Trophoblast cell (in vitro differentiated cells and primary cell): ENCODE data around the gene COL9A1.

Source experiments
- DNase-seq, 2 donors: peaks; one replicate each; pipeline ENCODE4 v3.0.0-alpha.2; 2016
- H2AFZ ChIP-seq: 2 replicates; pipeline ENCODE4 v1.6.1; 2013; ENCODE audit warnings: low read length, moderate library complexity, mild to moderate bottlenecking; ENCODE audit not compliant: insufficient read depth, poor library complexity
- H2AK5ac ChIP-seq: 2 replicates; pipeline ENCODE4 v1.6.1; 2013; ENCODE audit warnings: mild to moderate bottlenecking, low read length
- H2BK120ac ChIP-seq: 2 replicates; pipeline ENCODE4 v1.6.1; 2013; ENCODE audit warnings: low read length, mild to moderate bottlenecking, moderate library complexity; ENCODE audit not compliant: insufficient read depth, poor library complexity
- H2BK12ac ChIP-seq: 2 replicates; pipeline ENCODE4 v1.6.1; 2013; ENCODE audit warnings: mild to moderate bottlenecking, low read length, moderate library complexity
- H2BK5ac ChIP-seq: 2 replicates; pipeline ENCODE4 v1.6.1; 2013; ENCODE audit warnings: low read length, low read depth, moderate library complexity, mild to moderate bottlenecking; ENCODE audit not compliant: poor library complexity
- H3K14ac ChIP-seq: 2 replicates; pipeline ENCODE4 v1.6.1; 2013; ENCODE audit warnings: mild to moderate bottlenecking, low read length
- H3K18ac ChIP-seq: 2 replicates; pipeline ENCODE4 v1.6.1; 2013; ENCODE audit warnings: mild to moderate bottlenecking, low read length
- H3K23ac ChIP-seq: 2 replicates; pipeline ENCODE4 v1.6.1; 2013; ENCODE audit warnings: low read length
- H3K27ac ChIP-seq: 2 replicates; pipeline ENCODE4 v1.5.1; 2013; ENCODE audit warnings: low read depth, mild to moderate bottlenecking, inconsistent platforms, low read length, moderate library complexity
- H3K27me3 ChIP-seq: 2 replicates; pipeline ENCODE4 v1.6.1; 2013; ENCODE audit warnings: inconsistent platforms, mild to moderate bottlenecking, low read length, moderate library complexity; ENCODE audit not compliant: insufficient read depth
- H3K36me3 ChIP-seq, 2 experiments: 1 replicate in 1 of 2; 2 replicates in 1 of 2; pipeline ENCODE4 v1.6.1; 2013; ENCODE audit warnings: low read length in 2 of 2, mild to moderate bottlenecking in 2 of 2, moderate library complexity in 1 of 2; ENCODE audit not compliant: insufficient read depth in 2 of 2, control insufficient read depth in 1 of 2
- H3K4ac ChIP-seq: 2 replicates; pipeline ENCODE4 v1.6.1; 2013; ENCODE audit warnings: low read depth, mild to moderate bottlenecking, low read length, moderate library complexity
- H3K4me1 ChIP-seq, 2 experiments: 1 replicate in 1 of 2; 2 replicates in 1 of 2; pipeline ENCODE4 v1.6.1; 2013; ENCODE audit warnings: low read length in 2 of 2, mild to moderate bottlenecking in 2 of 2, moderate library complexity in 1 of 2; ENCODE audit not compliant: insufficient read depth in 2 of 2, control insufficient read depth in 1 of 2
- H3K4me2 ChIP-seq: 2 replicates; pipeline ENCODE4 v1.6.1; 2013; ENCODE audit warnings: inconsistent platforms, mild to moderate bottlenecking, low read length, moderate library complexity
- H3K4me3 ChIP-seq: 2 replicates; pipeline ENCODE4 v1.5.1; 2013; ENCODE audit warnings: mild to moderate bottlenecking, low read depth, low read length, inconsistent platforms
- H3K79me1 ChIP-seq: one replicate; pipeline ENCODE4 v1.6.1; 2013; ENCODE audit warnings: low read length
- H3K79me2 ChIP-seq: 2 replicates; pipeline ENCODE4 v1.6.1; 2013; ENCODE audit warnings: low read length, mild to moderate bottlenecking; ENCODE audit not compliant: control insufficient read depth, insufficient read depth, poor library complexity
- H3K9ac ChIP-seq: 2 replicates; pipeline ENCODE4 v1.6.1; 2013; ENCODE audit warnings: mild to moderate bottlenecking, low read length
- H3K9me3 ChIP-seq: 2 replicates; pipeline ENCODE4 v1.6.1; 2013; ENCODE audit warnings: low read depth, mild to moderate bottlenecking, control low read depth, inconsistent platforms, low read length; ENCODE audit not compliant: insufficient read depth
- H4K12ac ChIP-seq: 2 replicates; pipeline ENCODE4 v1.6.1; 2013; ENCODE audit warnings: low read depth, mild to moderate bottlenecking, low read length, moderate library complexity
- H4K8ac ChIP-seq: 2 replicates; pipeline ENCODE4 v1.6.1; 2013; ENCODE audit warnings: low read depth, mild to moderate bottlenecking, low read length, moderate library complexity
- H4K91ac ChIP-seq: one replicate; pipeline ENCODE4 v1.6.1; 2013; ENCODE audit warnings: low read depth, mild to moderate bottlenecking, low read length, moderate library complexity
- WGBS: extraction: QIAGEN DNeasy Blood & Tissue Kit; methylation state at CpG from one replicate; pipeline ENCODE4 v1.1.7; 2013; ENCODE audit warnings: missing lambda C conversion rate; ENCODE audit not compliant: insufficient read length, insufficient coverage; ENCODE audit errors: extremely low coverage; 5-methylcytosine and 5-hydroxymethylcytosine counted together

Gene COL9A1

DNA sequence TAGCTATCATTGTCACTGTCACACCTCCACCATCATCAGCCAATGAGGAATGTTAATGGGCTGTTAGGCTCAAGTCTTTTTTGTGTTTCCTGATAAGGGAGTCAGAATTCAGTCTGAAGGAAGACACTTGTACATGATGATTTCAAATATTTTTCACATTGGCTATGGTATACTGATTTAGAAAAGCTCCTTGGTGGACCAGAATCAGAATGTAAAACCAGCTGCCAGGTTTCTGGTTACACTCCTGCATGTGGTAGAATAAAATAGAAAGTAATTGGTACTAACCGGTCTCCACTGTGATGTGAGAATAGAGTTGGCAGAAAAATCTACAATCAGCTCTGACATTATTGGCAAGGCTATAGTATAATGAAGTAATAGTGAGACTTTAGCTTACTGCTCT lies 10.7 kb downstream of the COL9A1 start:
- Histone ChIP-seq H3K36me3 (no peaks in the 10 kb centered on the region), H3K27ac (no peak overlapping the region), H4K91ac (no peak overlapping the region), H2AFZ (no peak overlapping the region), H3K27me3 (no peaks in the 10 kb centered on the region), H2BK5ac (no peak overlapping the region), H2BK120ac (no peak overlapping the region), H3K4me2 (no peak overlapping the region), H3K18ac (no peak overlapping the region), H3K79me2 (no peaks in the 10 kb centered on the region), H3K9me3 (no peaks in the 10 kb centered on the region), H3K9ac (no peak overlapping the region), H3K23ac (no peak overlapping the region), H4K12ac (no peak overlapping the region), H2AK5ac (no peak overlapping the region), H3K14ac (no peak overlapping the region), H3K4ac (no peak overlapping the region), H3K4me3 (no peak overlapping the region), H3K79me1 (no peaks in the 10 kb centered on the region), H3K4me1 (no peaks in the 10 kb centered on the region), H2BK12ac (no peak overlapping the region), H4K8ac (no peak overlapping the region)
- DNase-seq: no peak
- no CpG with 5 or more reads among the region's 1 CpG for WGBS

DNA sequence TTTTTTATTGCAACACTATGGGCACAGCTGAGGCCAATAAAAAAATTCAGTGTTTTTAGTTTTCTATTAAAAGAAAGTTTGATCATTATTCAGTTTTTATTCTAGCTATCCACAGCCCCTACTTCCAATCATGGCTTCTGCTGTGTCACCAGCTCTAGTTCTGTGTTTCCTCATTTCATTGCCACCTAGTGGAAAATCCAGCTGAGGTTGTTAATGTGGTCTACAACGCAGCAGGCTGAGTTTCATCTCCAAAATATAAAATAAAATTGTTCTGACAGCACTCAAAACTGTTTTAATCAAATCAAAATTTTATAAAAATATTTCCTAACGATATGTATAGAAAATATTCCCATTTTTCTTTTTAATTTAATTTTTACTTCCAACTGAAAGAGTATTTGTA lies 13.6 kb downstream of the COL9A1 start:
- Histone ChIP-seq H2BK5ac (no peak overlapping the region), H3K4me1 (no peaks in the 10 kb centered on the region), H3K27ac (no peak overlapping the region), H3K4me3 (no peak overlapping the region), H3K79me1 (no peaks in the 10 kb centered on the region), H4K12ac (no peak overlapping the region), H3K18ac (no peak overlapping the region), H4K91ac (no peak overlapping the region), H3K23ac (no peak overlapping the region), H2AK5ac (no peak overlapping the region), H2BK12ac (no peak overlapping the region), H2BK120ac (no peak overlapping the region), H3K27me3 (no peaks in the 10 kb centered on the region), H2AFZ (no peak overlapping the region), H3K36me3 (no peaks in the 10 kb centered on the region), H3K4me2 (no peak overlapping the region), H4K8ac (no peak overlapping the region), H3K14ac (no peak overlapping the region), H3K4ac (no peak overlapping the region), H3K9me3 (no peaks in the 10 kb centered on the region), H3K9ac (no peak overlapping the region), H3K79me2 (no peaks in the 10 kb centered on the region)
- no peak for DNase-seq
- no CpG with 5 or more reads among the region's 2 CpGs for WGBS

DNA sequence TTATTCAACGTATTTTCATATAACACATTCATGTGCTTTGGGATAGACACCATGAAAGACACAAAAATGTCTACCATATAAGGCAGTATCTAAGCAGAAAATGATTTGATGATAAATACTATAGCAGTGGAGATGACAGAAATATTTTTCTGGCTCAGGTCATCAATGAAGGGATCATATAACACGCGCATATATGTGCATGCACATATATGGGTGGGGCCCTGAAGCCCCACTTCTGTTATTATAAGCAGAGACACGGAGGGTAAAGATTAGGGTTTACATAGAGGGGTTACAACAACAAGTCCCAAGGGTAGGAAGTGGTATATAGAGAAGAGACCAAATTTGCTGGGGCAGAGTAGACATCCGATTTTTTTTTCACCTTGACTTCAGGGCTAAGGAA lies 16.0 kb downstream of the COL9A1 start:
- no peak overlapping the region for H3K14ac ChIP-seq
- H2AK5ac ChIP-seq: no peak overlapping the region
- H2AFZ ChIP-seq: no peak overlapping the region
- H3K4me3 ChIP-seq: no peak overlapping the region
- no peak overlapping the region for H2BK5ac ChIP-seq
- H3K27me3 ChIP-seq: peaks cover 20% of the 10 kb centered on the region
- no peak overlapping the region for H3K23ac ChIP-seq
- no peak overlapping the region for H4K8ac ChIP-seq
- no CpG with 5 or more reads among the region's 5 CpGs for WGBS
- H3K18ac ChIP-seq: no peak overlapping the region
- no peak overlapping the region for H2BK12ac ChIP-seq
- H3K79me1 ChIP-seq: no peaks in the 10 kb centered on the region
- H3K4me1 ChIP-seq: peaks cover 7 to 9% of the 10 kb centered on the region in 2 experiments
- H4K91ac ChIP-seq: no peak overlapping the region
- DNase-seq: no peak
- no peak overlapping the region for H3K9ac ChIP-seq
- no peaks in the 10 kb centered on the region for H3K79me2 ChIP-seq
- H3K4ac ChIP-seq: no peak overlapping the region
- H3K4me2 ChIP-seq: no peak overlapping the region
- H3K27ac ChIP-seq: no peak overlapping the region
- H4K12ac ChIP-seq: no peak overlapping the region
- no peaks in the 10 kb centered on the region for H3K36me3 ChIP-seq
- no peak overlapping the region for H2BK120ac ChIP-seq
- peaks cover 2% of the 10 kb centered on the region for H3K9me3 ChIP-seq

DNA sequence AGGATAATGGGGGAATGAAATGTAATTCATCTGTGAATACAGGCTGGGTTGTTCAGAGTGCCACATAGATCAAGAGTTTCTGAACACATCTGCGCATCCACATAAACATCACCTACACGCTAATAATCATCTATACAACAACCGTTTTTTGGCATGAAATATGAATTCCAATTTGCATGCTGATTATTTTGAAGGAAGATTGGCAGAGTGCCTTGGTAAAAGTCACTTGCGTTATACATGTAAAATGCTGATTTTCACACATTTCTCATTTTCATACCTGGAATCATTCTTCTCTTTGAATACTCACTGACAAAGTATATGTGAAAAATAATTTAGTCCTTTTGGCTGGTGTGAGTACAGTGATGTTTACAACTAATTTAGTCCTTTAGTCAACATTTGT lies 17.7 kb downstream of the COL9A1 start:
- Histone ChIP-seq H2AK5ac (no peak overlapping the region), H4K12ac (no peak overlapping the region), H3K27me3 (peaks cover 28% of the 10 kb centered on the region), H2AFZ (no peak overlapping the region), H3K23ac (no peak overlapping the region), H3K18ac (no peak overlapping the region), H2BK5ac (no peak overlapping the region), H3K4me1 (peaks cover 7 to 9% of the 10 kb centered on the region in 2 experiments), H3K79me1 (no peaks in the 10 kb centered on the region), H3K14ac (no peak overlapping the region), H2BK120ac (no peak overlapping the region), H3K4ac (no peak overlapping the region), H3K4me2 (no peak overlapping the region), H4K8ac (no peak overlapping the region), H2BK12ac (no peak overlapping the region), H3K36me3 (no peaks in the 10 kb centered on the region), H3K4me3 (no peak overlapping the region), H3K9me3 (peaks cover 4% of the 10 kb centered on the region), H3K27ac (no peak overlapping the region), H3K9ac (no peak overlapping the region), H3K79me2 (no peaks in the 10 kb centered on the region), H4K91ac (no peak overlapping the region)
- DNase-seq: no peak
- no CpG with 5 or more reads among the region's 4 CpGs for WGBS
